Motor neuron (in vitro differentiated cells): ENCODE measurements around the gene AKT1S1. TPM values are rescaled to one million over a fixed set of nuclear protein-coding genes. Genes with fewer than 3 reads are reported as not detected.

Source experiments
- ATAC-seq, 8 experiments: fragments of 200-7000 bp; cut with Tn5 transposase; replicated peaks in 6 of 8; 2 replicates each; pipeline ENCODE4 v1.8.0; 2021; ENCODE audit warnings: mild to moderate bottlenecking in 8 of 8, moderate library complexity in 8 of 8
- H3K27ac ChIP-seq, 2 donors: fragments of 250-450 bp; sonication (Bioruptor Pico); 2 replicates each; pipeline ENCODE4 v1.9.0; 2021; ENCODE audit warnings: antibody characterized with exemption in 2 of 2, mild to moderate bottlenecking in 2 of 2, moderate library complexity in 1 of 2
- H3K4me1 ChIP-seq, 2 donors: fragments of 250-450 bp; sonication (Bioruptor Pico); replicated peaks in 1 of 2; 2 replicates each; pipeline ENCODE4 v1.6.1; 2021; ENCODE audit warnings: antibody characterized with exemption in 2 of 2, mild to moderate bottlenecking in 2 of 2, moderate library complexity in 1 of 2
- H3K4me3 ChIP-seq, 5 donors: fragments of 250-450 bp; sonication (Bioruptor Pico); 2 replicates each; pipeline ENCODE4 v1.9.0; 2021; ENCODE audit warnings: antibody characterized with exemption in 5 of 5, mild to moderate bottlenecking in 5 of 5, moderate library complexity in 4 of 5
- WGBS, 10 experiments: fragments of 450-650 bp; shearing (Covaris generic); methylation state at CpG; one replicate each; pipeline ENCODE4 v1.0.0; 2022; 5-methylcytosine and 5-hydroxymethylcytosine counted together
- in situ Hi-C, 9 experiments: fragments of 400-800 bp; cut with MboI; loops; one replicate each; pipeline ENCODE4 v1.15.0; 2021; ENCODE audit warnings: low sequenced_read_pairs in 9 of 9, low pct_unique_long_range_greater_than_20kb in 2 of 9; ENCODE audit not compliant: unreplicated experiment in 9 of 9
- total RNA-seq, 8 experiments: library from RNA; unstranded; fragments of 300-600 nt; gene quantifications; 2 replicates each; pipeline versions ENCODE4 v1.2.3 to v1.2.4, GENCODE V29; 2022

AKT1S1 gene
- total RNA-seq, 8 experiments from 2014 or later, result 8.2 to 59.3 (median 18.3) TPM

DNA sequence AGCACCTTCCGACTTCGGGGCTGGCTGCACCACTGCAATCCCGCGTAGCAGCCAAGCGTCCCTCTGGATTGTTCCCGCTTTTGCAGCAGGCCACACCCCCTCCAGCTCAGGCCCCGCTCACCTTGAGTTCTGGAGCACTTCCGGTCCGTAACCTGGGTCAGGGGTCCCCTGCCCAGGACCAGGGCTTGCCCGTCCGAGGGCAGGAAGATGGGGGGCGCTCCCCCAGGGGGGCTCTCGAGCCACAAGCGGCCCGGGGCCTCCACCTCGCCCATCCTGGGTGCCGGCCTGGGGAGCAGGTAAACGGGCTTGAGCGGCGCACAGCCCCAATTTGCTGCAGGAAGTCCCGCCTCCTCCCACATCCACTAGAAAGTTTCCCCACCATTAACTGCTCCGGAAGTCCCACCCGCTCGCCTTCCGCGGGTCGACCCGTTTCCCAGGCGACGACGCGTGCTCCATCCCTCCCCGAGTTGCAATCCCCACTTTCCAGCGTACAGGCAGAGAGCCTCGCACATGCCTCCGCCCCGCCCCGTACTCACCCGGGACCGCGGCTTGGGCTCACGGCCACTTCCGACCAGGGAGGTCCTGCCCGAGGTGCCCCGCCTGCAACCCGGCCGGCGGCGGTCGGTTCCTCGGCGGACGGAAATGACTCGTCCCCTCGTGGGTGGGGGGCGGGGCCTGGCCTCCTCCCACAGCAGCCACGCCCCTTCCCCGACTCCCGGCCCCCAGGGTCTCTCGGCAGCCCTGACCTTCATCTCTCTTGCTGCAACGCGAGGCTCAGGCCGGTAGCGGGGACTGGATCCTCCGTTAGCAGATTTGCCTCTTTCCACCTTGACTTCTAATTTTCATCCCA lies 10.0 kb downstream of the AKT1S1 start, which contains the start of gene PNKP:
TSS of gene PNKP (minus strand) at position 644 of the 850 bp plus-strand sequence. CDS start at position 272, 372 bp downstream.
- ATAC-seq, result peak; percentile 44 to 61 (median 55)
- peak within 1 kb of the TSS; percentile 89 to 94 for H3K27ac ChIP-seq
- peaks cover 15 to 18% of the 10 kb centered on the region in 2 donors for H3K4me1 ChIP-seq
- 0 to 7% (median 2%) methylated on average over 3 to 16 of the region's 65 CpGs; no CpG with 5 or more reads in 1 of the 10 experiments for WGBS, 10 experiments
- H3K4me3 ChIP-seq, result peak within 1 kb of the TSS; percentile 97 to 100 (median 98)
- in situ Hi-C loops, result no loop called here

GRCh38 chr19:49864890-49865289 lies 12.3 kb downstream of the AKT1S1 start:
- Histone ChIP-seq H3K4me3 (peak overlapping the region in 1 of 5 donors; percentile 98), H3K4me1 (peaks cover 11 to 20% of the 10 kb centered on the region in 2 donors), H3K27ac (no peak overlapping the region)
- 80 to 100% (median 85%) methylated on average over 1 to 6 of the region's 13 CpGs; no CpG with 5 or more reads in 4 of the 10 experiments for WGBS, 10 experiments
- in situ Hi-C loops, result no loop called here
- ATAC-seq, result no peak

GRCh38 chr19:49863935-49864320 lies 13.2 kb downstream of the AKT1S1 start:
- H3K4me3 ChIP-seq, result no peak overlapping the region
- H3K4me1 ChIP-seq, result peaks cover 11 to 19% of the 10 kb centered on the region in 2 donors
- in situ Hi-C loops, result no loop called here
- no peak for ATAC-seq
- 90 to 100% (median 95%) methylated on average over 1 to 11 of the region's 17 CpGs; no CpG with 5 or more reads in 6 of the 10 experiments for WGBS, 10 experiments
- H3K27ac ChIP-seq, result no peak overlapping the region

DNA sequence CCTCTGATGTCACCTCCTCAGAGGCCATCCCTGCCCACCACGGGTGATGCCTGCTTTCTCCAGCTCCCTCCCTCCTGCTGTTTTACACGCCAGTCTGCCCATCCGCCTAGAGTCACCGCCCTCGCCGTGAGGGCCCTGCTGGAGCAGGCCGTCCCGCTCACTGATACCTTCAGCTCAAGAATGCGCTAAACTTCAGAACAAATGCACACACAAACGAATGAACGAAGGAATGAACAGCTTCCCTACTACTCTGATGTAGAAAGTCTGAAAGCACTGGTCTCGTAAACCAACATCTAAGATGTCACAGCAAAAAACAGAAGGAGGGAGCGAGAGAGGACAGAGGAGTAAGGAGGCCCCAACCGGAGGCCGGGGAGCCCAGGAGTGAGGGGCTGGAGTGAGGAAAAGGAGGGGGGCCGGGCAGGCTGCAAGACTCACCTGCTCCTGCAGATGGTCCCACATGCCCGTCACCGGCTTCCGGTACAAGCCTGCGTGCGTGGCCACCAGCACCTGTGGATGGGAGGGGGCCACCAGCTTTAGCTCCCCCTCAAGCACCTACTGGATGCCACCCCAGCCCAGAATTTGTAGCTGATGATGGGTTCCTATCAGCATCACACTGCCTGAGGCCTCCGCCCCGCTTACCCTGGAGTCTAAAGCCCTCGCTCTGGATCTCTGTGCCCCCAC lies 13.8 kb downstream of the AKT1S1 start:
- H3K27ac ChIP-seq, result no peak overlapping the region
- 50 to 100% (median 92%) methylated on average over 1 to 12 of the region's 24 CpGs; no CpG with 5 or more reads in 4 of the 10 experiments for WGBS, 10 experiments
- ATAC-seq, result no peak
- peaks cover 11 to 16% of the 10 kb centered on the region in 2 donors for H3K4me1 ChIP-seq
- in situ Hi-C loops, result no loop called here
- H3K4me3 ChIP-seq, result no peak overlapping the region

DNA sequence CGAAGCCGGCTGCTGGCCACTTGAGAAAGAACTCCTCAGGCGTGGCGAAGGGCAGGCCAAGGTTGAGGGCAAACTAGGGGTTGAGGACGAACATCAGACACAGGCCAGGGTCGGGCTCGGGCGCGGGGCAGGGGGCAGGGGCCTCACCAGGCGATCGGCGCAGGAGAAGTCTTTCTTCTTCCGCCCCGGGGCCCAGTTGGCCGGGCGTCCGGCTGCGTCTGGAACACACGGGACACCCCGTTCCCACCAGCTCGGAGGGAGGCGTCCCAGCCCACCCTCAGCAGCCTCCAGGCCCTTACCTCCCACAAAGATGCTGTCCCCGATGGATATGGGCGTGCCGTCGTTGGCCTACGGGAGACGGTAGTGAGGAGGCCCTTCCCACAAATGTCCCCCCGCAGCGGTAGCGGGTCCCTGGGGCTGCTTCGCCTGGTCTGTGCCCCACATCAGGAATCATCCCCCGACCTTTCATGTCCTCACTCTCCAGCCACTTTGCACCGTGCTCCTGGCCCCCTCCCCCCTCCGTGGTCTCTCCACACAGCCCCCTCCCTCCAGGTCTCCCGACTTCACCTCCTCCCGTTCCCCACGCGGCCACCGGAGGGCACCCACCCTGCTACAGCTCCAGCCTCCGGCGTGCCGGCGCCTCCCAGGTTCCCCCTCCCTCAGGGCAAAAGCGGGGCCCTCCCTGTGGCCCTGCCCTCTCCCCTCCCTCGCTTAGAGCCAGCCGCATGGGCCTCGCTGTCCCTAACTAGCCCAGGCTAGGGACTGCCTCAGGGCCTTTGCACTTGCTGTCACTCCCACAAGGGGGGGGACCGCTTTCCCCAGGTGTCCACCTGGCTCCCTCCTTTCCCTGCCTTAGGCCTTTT lies 14.5 kb downstream of the AKT1S1 start:
- peaks cover 11 to 16% of the 10 kb centered on the region in 2 donors for H3K4me1 ChIP-seq
- no peak overlapping the region for H3K27ac ChIP-seq
- ATAC-seq, result no peak
- in situ Hi-C loops, result no loop called here
- no peak overlapping the region for H3K4me3 ChIP-seq
- WGBS, 10 experiments, result no CpG with 5 or more reads among the region's 49 CpGs

GRCh38 chr19:49861541-49862378 lies 15.4 kb downstream of the AKT1S1 start:
- Histone ChIP-seq H3K4me1 (peaks cover 11 to 16% of the 10 kb centered on the region in 2 donors), H3K4me3 (no peak overlapping the region), H3K27ac (no peak overlapping the region)
- in situ Hi-C loops, result no loop called here
- peak in 1 of 8 experiments; percentile 0 for ATAC-seq
- WGBS, 10 experiments, result 60 to 100% (median 90%) methylated on average over 2 to 5 of the region's 60 CpGs; no CpG with 5 or more reads in 5 of the 10 experiments

- Histone ChIP-seq H3K27ac (peak overlapping the region in 1 of 2 donors; percentile 41), H3K4me3 (no peak overlapping the region), H3K4me1 (peaks cover 7 to 13% of the 10 kb centered on the region in 2 donors)
- peak; percentile 5 to 43 (median 29) for ATAC-seq
- in situ Hi-C loops, result no loop called here
- 27 to 40% (median 33%) methylated on average over 1 to 3 of the region's 13 CpGs; no CpG with 5 or more reads in 7 of the 10 experiments for WGBS, 10 experiments
Measured at GRCh38 chr19:49861107-49861506, 16.0 kb downstream of the AKT1S1 start.

GRCh38 chr19:49860336-49861102 lies 16.6 kb downstream of the AKT1S1 start:
- peak in 6 of 8 experiments; percentile 2 to 21 (median 11) for ATAC-seq
- in situ Hi-C loops, result no loop called here

GRCh38 chr19:49859682-49860335 lies 17.3 kb downstream of the AKT1S1 start:
- Histone ChIP-seq H3K4me3 (no peak overlapping the region), H3K4me1 (peaks cover 0 to 5% of the 10 kb centered on the region in 2 donors), H3K27ac (no peak overlapping the region)
- in situ Hi-C loops, result no loop called here
- WGBS, 10 experiments, result 60 to 100% (median 94%) methylated on average over 1 to 11 of the region's 22 CpGs; no CpG with 5 or more reads in 6 of the 10 experiments
- peak in 4 of 8 experiments; percentile 4 to 9 (median 6) for ATAC-seq

More at GRCh38 chr19:49860336-49861102, 16.6 kb downstream of the AKT1S1 start:
- 53 to 93% (median 83%) methylated on average over 1 to 8 of the region's 17 CpGs; no CpG with 5 or more reads in 5 of the 10 experiments for WGBS, 10 experiments
- peak overlapping the region in 1 of 2 donors; percentile 41 for H3K27ac ChIP-seq
- H3K4me1 ChIP-seq, result peaks cover 1 to 7% of the 10 kb centered on the region in 2 donors
- H3K4me3 ChIP-seq, result no peak overlapping the region

GRCh38 chr19:49858088-49858985 lies 18.8 kb downstream of the AKT1S1 start:
- Histone ChIP-seq H3K27ac (peak overlapping the region in 1 of 2 donors; percentile 49), H3K4me1 (peaks cover 4 to 9% of the 10 kb centered on the region in 2 donors), H3K4me3 (no peak overlapping the region)
- ATAC-seq, result peak in 5 of 8 experiments; percentile 1 to 9 (median 4)
- 60 to 80% methylated on average over 1 to 4 of the region's 37 CpGs; no CpG with 5 or more reads in 8 of the 10 experiments for WGBS, 10 experiments
- in situ Hi-C loops, result no loop called here
